ENCODE measurements around the gene COLEC12. TPM values are rescaled to one million over a fixed set of nuclear protein-coding genes. Genes with fewer than 3 reads are reported as not detected.

The COLEC12 gene
- total and polyA plus RNA-seq, 10 of the 15 experiments (the other 5 are each of a cell fraction or from before 2014, with no cell fraction given): 0.04 to 0.05 TPM; not detected in 8

- FAIRE-seq: no peak
- CTCF ChIA-PET: no interaction called here
- DNase-seq (ENCODE audit: low read depth, low spot score): no peak
Observed at GRCh38 chr18:523561-523960, 23.1 kb upstream of the COLEC12 start.

More at GRCh38 chr18:523561-523960, 23.1 kb upstream of the COLEC12 start:
- Histone ChIP-seq H3K9me3 (replicated peaks; ENCODE audit: control insufficient read depth, insufficient read depth, low read length) (no peaks in the 10 kb centered on the region; the same call in 2 of the 3 replicates), H3K4me2 (ENCODE audit: control insufficient read depth, insufficient read depth) (no peak overlapping the region), H3K4me1 (ENCODE audit: control insufficient read depth, insufficient read depth, low read length) (0 out of 2 replicates have a peak, but pooled peaks cover 3% of the 10 kb centered on the region), H3K4me3 (no peak overlapping the region), H4K20me1 (ENCODE audit: control insufficient read depth, insufficient read depth) (no peaks in the 10 kb centered on the region), H3K36me3 (ENCODE audit: control insufficient read depth in 2 of 2, insufficient read depth in 2 of 2, low read length in 1 of 2) (no peaks in the 10 kb centered on the region), H3K27me3 (replicated peaks in 1 of 2; ENCODE audit: control insufficient read depth in 2 of 2, insufficient read depth in 2 of 2, low read length in 1 of 2) (no peaks in the 10 kb centered on the region), H2AFZ (ENCODE audit: control insufficient read depth, low read depth, low read length) (no peak overlapping the region), H3K79me2 (ENCODE audit: control insufficient read depth, insufficient read depth, low read length) (no peaks in the 10 kb centered on the region), H3K9ac (ENCODE audit: control insufficient read depth, insufficient read depth, low read length) (no peak overlapping the region), H3K27ac (ENCODE audit: control insufficient read depth, insufficient read depth) (no peak overlapping the region)
- POLR2A ChIA-PET: no interaction called here
- RAD21 ChIA-PET (ENCODE audit: unreplicated experiment): interaction anchor here (1.3 kb wide), 1 partner anchor 95 kb away, joined by 4 read pairs; no protein-coding TSS in a partner anchor
- ATAC-seq: no peak
- intact Hi-C loops (cut with micrococcal nuclease; ENCODE audit: unreplicated experiment) (no loop called here), in situ Hi-C loops (cut with MboI) (no loop called here)
- no peak for TF ChIP-seq KLF5 (IDR thresholded peaks at IDR 0.05; ENCODE audit: partially characterized antibody)
- TF ChIP-seq ATF7 (IDR thresholded peaks at IDR 0.05; ENCODE audit: low read depth): no peak
- no peak for TF ChIP-seq SREBF1 (IDR thresholded peaks at IDR 0.05; ENCODE audit: low read length)
- no peak for TF ChIP-seq EZH2 (IDR thresholded peaks at IDR 0.05; ENCODE audit: borderline replicate concordance, control insufficient read depth, low read depth, low read length)
- no peak for TF ChIP-seq RUNX3 (IDR thresholded peaks at IDR 0.05; ENCODE audit: low read length)
- TF ChIP-seq HDAC6 (IDR thresholded peaks at IDR 0.05; ENCODE audit: unreplicated experiment): no peak
- TF ChIP-seq NFYB (IDR thresholded peaks at IDR 0.05; ENCODE audit: insufficient read depth, low read depth, low read length): no peak
- TF ChIP-seq ZNF207 (IDR thresholded peaks at IDR 0.05; ENCODE audit: borderline replicate concordance): no peak
- TF ChIP-seq ESRRA (IDR thresholded peaks at IDR 0.05; ENCODE audit: low read length): no peak
- TF ChIP-seq KAT2A (conservative IDR thresholded peaks at IDR 0.05; ENCODE audit: control insufficient read depth, low read depth, low read length): no peak
- TF ChIP-seq POU2F2 (IDR thresholded peaks at IDR 0.05; ENCODE audit: borderline replicate concordance, low read depth, low read length): no peak
- TF ChIP-seq EGR1 (IDR thresholded peaks at IDR 0.05; ENCODE audit: borderline replicate concordance in 1 of 2, low read depth in 2 of 2, low read length in 2 of 2): no peak
- TF ChIP-seq FOS (IDR thresholded peaks at IDR 0.05; ENCODE audit: borderline replicate concordance, extremely low read depth, insufficient read length): no peak
- no peak for TF ChIP-seq PRDM15 (CRISPR knock-in tag; IDR thresholded peaks at IDR 0.05)
- no peak for TF ChIP-seq SP1 (IDR thresholded peaks at IDR 0.05; ENCODE audit: low read depth, low read length)
- no peak for TF ChIP-seq RELB (IDR thresholded peaks at IDR 0.05; ENCODE audit: low read depth)
- SMC1A ChIA-PET (ENCODE audit: uncharacterized antibody, unreplicated experiment): interaction anchor here (0.6 to 3.2 kb wide), 4 partner anchors 17 to 317 kb away, joined by 3 to 14 read pairs (median 3); no protein-coding TSS in a partner anchor
- WGBS (ENCODE audit: insufficient coverage, insufficient replicate concordance, low lambda C conversion rate, missing lambda C conversion rate): 43% methylated on average over 4 of the region's 4 CpGs
- BruUV-seq (replicated peaks): no TSS peak

Measured in GM12878 (cell line).